SIG-M5 treated with dmso at 0.1 percent for 504 hours (cell line): ENCODE results near the gene USP33.
"Not testable (repeated sequence)": the region's sequence is repeated elsewhere in the genome, so short reads cannot be mapped to it uniquely, and the experiment has no call there.

Experiments used
- DNase-seq: peaks from one replicate; lab custom pipeline; 2025; ENCODE audit not compliant: unreplicated experiment; lab: John Stamatoyannopoulos, UW

The USP33 gene

GRCh38 chr1:77759071-77760028 is at the start of gene USP33:
Gene USP33 (minus strand): TSS chr1:77759852. CDS start chr1:77741697, 18,155 bp downstream.
- peak; percentile 73 for DNase-seq

GRCh38 chr1:77803371-77803770 is 43.7 kb upstream of the USP33 start:
- DNase-seq, result no peak

- no peak for DNase-seq
Observed at GRCh38 chr1:77802026-77802425, 42.4 kb upstream of the USP33 start.

GRCh38 chr1:77797991-77798390 is 38.3 kb upstream of the USP33 start:
- no peak for DNase-seq

GRCh38 chr1:77796695-77797405 is 37.2 kb upstream of the USP33 start:
- no peak for DNase-seq

- DNase-seq, result no peak
Observed at GRCh38 chr1:77794550-77794949, 34.9 kb upstream of the USP33 start.

GRCh38 chr1:77786093-77786741 is 26.6 kb upstream of the USP33 start:
- DNase-seq, result not testable (repeated sequence)

GRCh38 chr1:77783141-77783540 is 23.5 kb upstream of the USP33 start:
- no peak for DNase-seq

- DNase-seq, result no peak
Observed at GRCh38 chr1:77781683-77782082, 22.0 kb upstream of the USP33 start.

GRCh38 chr1:77779529-77780281 is 20.1 kb upstream of the USP33 start, which contains the start of gene MIGA1:
Gene MIGA1 (plus strand): TSS chr1:77779649. CDS start chr1:77783253, 3,604 bp downstream.
- peak; percentile 89 for DNase-seq

GRCh38 chr1:77776007-77776700 is 16.5 kb upstream of the USP33 start:
- DNase-seq, result no peak

- DNase-seq, result no peak
Observed at GRCh38 chr1:77768006-77768405, 8.4 kb upstream of the USP33 start.

- peak; percentile 47 for DNase-seq
Observed at GRCh38 chr1:77762072-77762476, 2.4 kb upstream of the USP33 start.

GRCh38 chr1:77757603-77758002 is 2.0 kb downstream of the USP33 start:
- no peak for DNase-seq

- DNase-seq, result no peak
Observed at GRCh38 chr1:77757066-77757584, 2.5 kb downstream of the USP33 start.

GRCh38 chr1:77756052-77756754 is 3.4 kb downstream of the USP33 start:
- DNase-seq, result no peak

- not testable (repeated sequence) for DNase-seq
Observed at GRCh38 chr1:77749489-77749888, 10.2 kb downstream of the USP33 start.

- DNase-seq, result no peak
Observed at GRCh38 chr1:77744576-77744975, 15.1 kb downstream of the USP33 start.

- DNase-seq, result no peak
Observed at GRCh38 chr1:77742011-77742555, 17.6 kb downstream of the USP33 start.
